Right atrium auricular region (tissue), 2 donors: ENCODE data around the gene HABP4. TPM values are rescaled to one million over a fixed set of nuclear protein-coding genes. Genes with fewer than 3 reads are reported as not detected.

Experiments
- DNase-seq: peaks from one replicate; pipeline ENCODE4 v3.0.0-alpha.2; 2019; ENCODE audit warnings: low spot score
- H3K27ac ChIP-seq, 2 donors: fragments of 200-600 bp; sonication (generic); 1 replicate in 1 of 2; 2 replicates in 1 of 2; pipeline ENCODE4 v1.5.1; 2016 to 2019
- H3K27me3 ChIP-seq, 2 donors: fragments of 200-600 bp; sonication (generic); one replicate each; pipeline versions ENCODE4 v1.5.1 to v1.6.0; 2017 to 2019
- H3K36me3 ChIP-seq: fragments of 200-600 bp; sonication (generic); one replicate; pipeline ENCODE4 v1.5.1; 2016
- H3K4me1 ChIP-seq, 2 donors: fragments of 200-600 bp; sonication (generic); one replicate each; pipeline versions ENCODE4 v1.5.1 to v1.6.0; 2017 to 2019
- H3K4me3 ChIP-seq, 2 donors: fragments of 200-600 bp; sonication (generic); 1 replicate in 1 of 2; 2 replicates in 1 of 2; pipeline ENCODE4 v1.5.1; 2017 to 2019; ENCODE audit warnings: mild to moderate bottlenecking in 1 of 2, moderate library complexity in 1 of 2
- H3K9me3 ChIP-seq, 2 donors: fragments of 200-600 bp; sonication (generic); one replicate each; pipeline ENCODE4 v1.5.1; 2019
- CTCF ChIP-seq, 2 donors: fragments of 200-600 bp; sonication (generic); IDR thresholded peaks; one replicate each; pipeline ENCODE4 v1.5.1; 2019; ENCODE audit warnings: antibody characterized with exemption in 2 of 2
- total RNA-seq, 2 donors: library from RNA; depleted of rRNA; stranded (reverse); fragments of >200 nt; gene quantifications; one replicate each; pipeline ENCODE4 v1.1.0, GENCODE V29; 2016

The HABP4 gene
- total RNA-seq, 2 donors from 2014 or later, result 16.5 to 20.5 TPM

- H3K9me3 ChIP-seq, result no peaks in the 10 kb centered on the region
- DNase-seq, result no peak
- no peaks in the 10 kb centered on the region for H3K27me3 ChIP-seq
- H3K4me1 ChIP-seq, result peaks cover 0 to 25% of the 10 kb centered on the region in 2 donors
- H3K27ac ChIP-seq, result no peak overlapping the region
- no peak overlapping the region for H3K4me3 ChIP-seq
- H3K36me3 ChIP-seq, result peaks cover 15% of the 10 kb centered on the region
- TF ChIP-seq CTCF (IDR thresholded peaks at IDR 0.05), result no peak
Observed at GRCh38 chr9:96483197-96483596, 33.2 kb downstream of the HABP4 start.

DNA sequence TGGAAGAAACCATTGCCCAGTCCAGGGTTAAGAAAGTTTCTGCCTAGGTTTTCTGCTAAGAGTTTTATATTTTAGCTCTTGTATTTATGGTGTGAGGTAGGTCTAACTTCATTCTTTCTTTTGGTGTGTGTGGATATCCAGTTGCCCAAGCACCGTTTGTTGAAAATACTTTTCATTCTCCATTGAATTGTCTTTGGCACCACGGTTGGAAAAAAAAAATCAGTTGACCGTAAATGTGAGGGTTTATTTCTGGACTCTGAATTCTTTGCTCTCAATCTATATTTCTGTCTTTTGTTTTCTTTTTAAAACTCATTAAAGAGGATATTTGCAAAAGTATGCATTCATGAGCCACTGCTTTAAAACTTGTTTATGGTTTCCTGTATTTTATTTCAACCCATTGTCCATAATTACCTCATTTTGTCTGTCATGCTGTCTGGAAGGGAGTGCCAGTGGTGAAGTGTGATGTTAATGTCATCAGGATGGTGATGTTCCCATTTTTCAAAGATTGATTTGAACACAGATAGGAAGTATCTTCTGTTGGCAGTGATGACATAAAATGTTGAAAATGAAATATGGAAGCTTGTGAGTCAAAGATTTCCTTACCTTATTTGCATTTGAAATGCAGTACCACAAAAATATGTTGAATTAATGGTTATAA, 33.9 kb downstream of the HABP4 start:
- no peak for TF ChIP-seq CTCF (IDR thresholded peaks at IDR 0.05)
- H3K27me3 ChIP-seq, result no peaks in the 10 kb centered on the region
- H3K4me1 ChIP-seq, result peaks cover 0 to 32% of the 10 kb centered on the region in 2 donors
- H3K27ac ChIP-seq, result no peak overlapping the region
- H3K36me3 ChIP-seq, result peaks cover 22% of the 10 kb centered on the region
- no peak for DNase-seq
- H3K4me3 ChIP-seq, result no peak overlapping the region
- no peaks in the 10 kb centered on the region for H3K9me3 ChIP-seq

GRCh38 chr9:96484521-96484931, 34.6 kb downstream of the HABP4 start:
- DNase-seq, result no peak
- TF ChIP-seq CTCF (IDR thresholded peaks at IDR 0.05), result no peak
- Histone ChIP-seq H3K36me3 (peaks cover 28% of the 10 kb centered on the region), H3K4me1 (peaks cover 0 to 32% of the 10 kb centered on the region in 2 donors), H3K27me3 (no peaks in the 10 kb centered on the region), H3K9me3 (no peaks in the 10 kb centered on the region), H3K27ac (no peak overlapping the region), H3K4me3 (no peak overlapping the region)

DNA sequence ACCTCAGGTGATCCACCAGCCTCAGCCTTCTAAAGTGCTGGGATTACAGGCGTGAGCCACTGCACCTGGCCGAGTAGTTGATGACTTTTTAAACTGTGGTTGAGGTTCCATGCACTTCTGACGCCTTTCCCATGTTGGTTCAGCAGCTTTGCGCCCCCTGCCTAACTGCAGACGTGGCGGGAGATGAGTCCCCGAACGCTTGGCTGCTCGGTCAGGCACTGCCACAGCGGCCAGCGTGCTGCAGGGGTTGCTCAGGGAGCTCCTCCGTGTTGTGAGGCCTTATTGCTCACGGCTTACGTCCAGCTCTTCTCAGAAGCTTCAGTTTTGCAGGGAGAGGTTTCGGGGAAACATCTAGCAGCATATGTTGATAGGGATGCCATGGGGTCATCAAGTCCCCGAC, 35.3 kb downstream of the HABP4 start:
- no peak for TF ChIP-seq CTCF (IDR thresholded peaks at IDR 0.05)
- Histone ChIP-seq H3K4me3 (no peak overlapping the region), H3K27me3 (no peaks in the 10 kb centered on the region), H3K36me3 (peaks cover 36% of the 10 kb centered on the region), H3K27ac (peak overlapping the region in 1 of 2 donors; percentile 72), H3K9me3 (no peaks in the 10 kb centered on the region), H3K4me1 (peaks cover 0 to 32% of the 10 kb centered on the region in 2 donors)
- no peak for DNase-seq

DNA sequence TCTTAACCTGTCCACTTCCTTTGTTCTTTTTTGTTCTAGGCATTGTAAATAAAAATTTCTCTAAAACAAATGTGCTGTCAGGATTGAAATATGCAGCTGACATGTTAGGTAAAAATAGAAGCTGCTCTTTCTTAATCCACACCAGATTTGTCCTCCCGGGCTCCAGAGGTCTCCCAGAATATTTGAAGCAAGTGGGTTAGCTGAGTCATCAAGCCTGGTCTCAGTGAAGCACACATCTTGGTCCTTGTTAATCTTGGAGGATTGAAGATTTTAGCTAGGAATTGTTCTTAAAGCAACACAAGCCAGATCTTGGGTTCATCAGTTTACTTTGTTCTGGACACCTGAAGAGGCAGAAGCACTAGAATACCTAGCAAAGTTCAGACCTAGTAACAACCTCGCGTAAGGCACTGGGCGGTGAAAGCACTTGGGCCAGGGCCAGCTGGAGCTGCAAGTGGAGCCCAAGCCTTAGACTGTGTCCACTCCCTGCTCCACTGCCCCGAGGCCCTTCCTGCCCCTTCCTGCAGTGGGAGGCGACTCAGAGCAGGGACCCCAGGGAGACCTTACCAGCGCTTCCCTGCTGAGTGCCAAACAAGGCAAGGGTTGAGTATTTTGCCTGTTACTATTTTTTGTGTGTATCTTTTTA, 36.5 kb downstream of the HABP4 start:
- Histone ChIP-seq H3K9me3 (no peaks in the 10 kb centered on the region), H3K36me3 (peaks cover 45% of the 10 kb centered on the region), H3K27me3 (no peaks in the 10 kb centered on the region), H3K4me1 (peaks cover 0 to 38% of the 10 kb centered on the region in 2 donors), H3K4me3 (no peak overlapping the region), H3K27ac (peak overlapping the region; percentile 72 to 81)
- peak; percentile 74 for DNase-seq
- TF ChIP-seq CTCF (IDR thresholded peaks at IDR 0.05), result no peak
